HEK293 (cell line): ENCODE measurements around the gene ISCU.

Experiments
- CTCF ChIA-PET: fragments of 350-600 bp; formaldehyde crosslinking; extraction: SDS; loops from one replicate; lab custom pipeline; 2021; ENCODE audit warnings: antibody characterized with exemption; lab: Yijun Ruan, JAX
- POLR2A ChIA-PET: fragments of 300-600 bp; formaldehyde crosslinking; extraction: SDS; loops from one replicate; lab custom pipeline; 2020; ENCODE audit warnings: antibody characterized with exemption, inconsistent platforms; lab: Yijun Ruan, JAX
- H3K27ac ChIP-seq: fragments of 200-500 bp; sonication (Bioruptor generic); 2 replicates; pipeline ENCODE4 v1.5.1; 2014; ENCODE audit warnings: low read depth, low read length, control low read depth, inconsistent platforms; ENCODE audit errors: extremely low read depth
- H3K36me3 ChIP-seq, 2 experiments: fragments of 200-500 bp in 1 of 2; sonication (Bioruptor generic) in 1 of 2; 1 replicate in 1 of 2; 2 replicates in 1 of 2; pipeline ENCODE4 v1.5.1; 2014 to 2017; ENCODE audit warnings: inconsistent platforms in 2 of 2, low read length in 2 of 2; ENCODE audit not compliant: control insufficient read depth in 2 of 2, insufficient read depth in 1 of 2
- H3K4me1 ChIP-seq: fragments of 200-500 bp; sonication (Bioruptor generic); 2 replicates; pipeline ENCODE4 v1.5.1; 2014; ENCODE audit warnings: mild to moderate bottlenecking, low read length, inconsistent platforms; ENCODE audit not compliant: control insufficient read depth, insufficient read depth
- H3K4me3 ChIP-seq: 2 replicates; pipeline ENCODE4 v1.5.1; 2011; ENCODE audit warnings: low read depth, mild to moderate bottlenecking, control low read depth, low read length, moderate library complexity
- H3K9me3 ChIP-seq: fragments of 200-500 bp; sonication (Bioruptor generic); 2 replicates; pipeline ENCODE4 v1.5.1; 2014; ENCODE audit warnings: low read depth, low read length, inconsistent platforms; ENCODE audit not compliant: control insufficient read depth, insufficient read depth
- OSR2 ChIP-seq: fragments of 450-650 bp; formaldehyde crosslinking; IDR thresholded peaks from 2 replicates; pipeline ENCODE4 v1.5.1; 2016; ENCODE audit warnings: missing biosample characterization, missing genetic modification characterization
- PRDM6 ChIP-seq: fragments of 450-650 bp; formaldehyde crosslinking; IDR thresholded peaks from 2 replicates; pipeline ENCODE4 v1.5.1; 2017; ENCODE audit warnings: missing biosample characterization, missing genetic modification characterization
- SALL2 ChIP-seq: fragments of 450-650 bp; formaldehyde crosslinking; IDR thresholded peaks from 2 replicates; pipeline ENCODE4 v1.5.0; 2017; ENCODE audit warnings: missing biosample characterization, mild to moderate bottlenecking, missing genetic modification characterization, borderline replicate concordance
- SETDB1 ChIP-seq: IDR thresholded peaks from one replicate; pipeline ENCODE4 v1.6.1; 2017; ENCODE audit warnings: mild to moderate bottlenecking, low read length, moderate library complexity, mixed read lengths; ENCODE audit not compliant: insufficient read length
- SP2 ChIP-seq: fragments of 450-650 bp; formaldehyde crosslinking; IDR thresholded peaks from 2 replicates; pipeline ENCODE4 v1.5.1; 2016; ENCODE audit warnings: missing biosample characterization, missing genetic modification characterization
- TRIM28 ChIP-seq: IDR thresholded peaks from 2 replicates; pipeline ENCODE4 v1.6.1; 2011; ENCODE audit warnings: low read length, control low read depth, borderline replicate concordance
- WT1 ChIP-seq: fragments of 450-650 bp; formaldehyde crosslinking; IDR thresholded peaks from 2 replicates; pipeline ENCODE4 v1.5.1; 2016; ENCODE audit warnings: missing biosample characterization, missing genetic modification characterization
- ZBTB26 ChIP-seq: fragments of 450-650 bp; formaldehyde crosslinking; optimal IDR thresholded peaks from 2 replicates; pipeline ENCODE3; 2016; ENCODE audit warnings: missing biosample characterization, mild to moderate bottlenecking, missing genetic modification characterization
- ZEB2 ChIP-seq: fragments of 450-650 bp; formaldehyde crosslinking; IDR thresholded peaks from 2 replicates; pipeline ENCODE4 v1.5.1; 2016; ENCODE audit warnings: missing biosample characterization, missing genetic modification characterization
- ZNF10 ChIP-seq: fragments of 450-650 bp; formaldehyde crosslinking; IDR thresholded peaks from 2 replicates; pipeline ENCODE4 v1.5.1; 2017; ENCODE audit warnings: missing biosample characterization, missing genetic modification characterization
- ZNF16 ChIP-seq: fragments of 450-650 bp; formaldehyde crosslinking; IDR thresholded peaks from 2 replicates; pipeline ENCODE4 v1.5.1; 2016; ENCODE audit warnings: low read depth, missing biosample characterization, missing genetic modification characterization
- ZNF169 ChIP-seq: fragments of 450-650 bp; formaldehyde crosslinking; IDR thresholded peaks from 2 replicates; pipeline ENCODE4 v1.5.1; 2016; ENCODE audit warnings: missing biosample characterization, missing genetic modification characterization
- ZNF184 ChIP-seq: fragments of 450-650 bp; IDR thresholded peaks from 2 replicates; pipeline ENCODE4 v1.5.1; 2018; ENCODE audit warnings: missing biosample characterization, mild to moderate bottlenecking, missing genetic modification characterization
- ZNF202 ChIP-seq: fragments of 450-650 bp; formaldehyde crosslinking; IDR thresholded peaks from 2 replicates; pipeline ENCODE4 v1.5.1; 2016; ENCODE audit warnings: missing biosample characterization, missing genetic modification characterization, borderline replicate concordance
- ZNF280D ChIP-seq: fragments of 450-650 bp; formaldehyde crosslinking; IDR thresholded peaks from 2 replicates; pipeline ENCODE4 v1.5.1; 2016; ENCODE audit warnings: missing biosample characterization, missing genetic modification characterization
- ZNF292 ChIP-seq: fragments of 450-650 bp; formaldehyde crosslinking; IDR thresholded peaks from 2 replicates; pipeline ENCODE4 v1.5.1; 2016; ENCODE audit warnings: low read depth, missing biosample characterization, missing genetic modification characterization, borderline replicate concordance
- ZNF350 ChIP-seq: fragments of 450-650 bp; formaldehyde crosslinking; IDR thresholded peaks from 2 replicates; pipeline ENCODE4 v1.5.0; 2017; ENCODE audit warnings: missing biosample characterization, mild to moderate bottlenecking, missing genetic modification characterization
- ZNF398 ChIP-seq: fragments of 450-650 bp; formaldehyde crosslinking; IDR thresholded peaks from 2 replicates; pipeline ENCODE4 v1.5.1; 2017; ENCODE audit warnings: missing biosample characterization, missing genetic modification characterization
- ZNF423 ChIP-seq: fragments of 450-650 bp; formaldehyde crosslinking; IDR thresholded peaks from 2 replicates; pipeline ENCODE4 v1.5.1; 2016; ENCODE audit warnings: missing biosample characterization, missing genetic modification characterization
- ZNF426 ChIP-seq: fragments of 450-650 bp; formaldehyde crosslinking; IDR thresholded peaks from 2 replicates; pipeline ENCODE4 v1.5.1; 2017; ENCODE audit warnings: missing biosample characterization, missing genetic modification characterization, mild to moderate bottlenecking, inconsistent platforms, moderate library complexity
- ZNF548 ChIP-seq: fragments of 450-650 bp; formaldehyde crosslinking; IDR thresholded peaks from 2 replicates; pipeline ENCODE4 v1.5.1; 2016; ENCODE audit warnings: missing biosample characterization, missing genetic modification characterization
- ZNF596 ChIP-seq: fragments of 450-650 bp; IDR thresholded peaks from 2 replicates; pipeline ENCODE4 v1.5.0; 2018; ENCODE audit warnings: missing biosample characterization, mild to moderate bottlenecking, missing genetic modification characterization, moderate library complexity
- ZNF76 ChIP-seq: fragments of 450-650 bp; formaldehyde crosslinking; IDR thresholded peaks from 2 replicates; pipeline ENCODE4; 2016; ENCODE audit warnings: low read depth, missing biosample characterization, missing genetic modification characterization, borderline replicate concordance
- ZNF768 ChIP-seq: fragments of 450-650 bp; formaldehyde crosslinking; IDR thresholded peaks from 2 replicates; pipeline ENCODE4 v1.5.1; 2018; ENCODE audit warnings: missing biosample characterization, mild to moderate bottlenecking, missing genetic modification characterization
- ZNF776 ChIP-seq: fragments of 450-650 bp; formaldehyde crosslinking; IDR thresholded peaks from 2 replicates; pipeline ENCODE4 v1.5.0; 2017; ENCODE audit warnings: missing biosample characterization, missing genetic modification characterization, borderline replicate concordance
- ZNF785 ChIP-seq: fragments of 450-650 bp; formaldehyde crosslinking; IDR thresholded peaks from 2 replicates; pipeline ENCODE4 v1.5.1; 2016; ENCODE audit warnings: missing biosample characterization, missing genetic modification characterization

The ISCU gene

GRCh38 chr12:108614041-108614440 lies 51.6 kb downstream of the ISCU start:
- H3K9me3 ChIP-seq = no peaks in the 10 kb centered on the region
- POLR2A ChIA-PET = interaction anchor here (0.6 kb wide), 1 partner anchor 16 kb away, joined by 3 read pairs; the partner anchor contains the start of gene TMEM119
- H3K4me1 ChIP-seq = no peaks in the 10 kb centered on the region
- H3K4me3 ChIP-seq = no peak overlapping the region
- H3K36me3 ChIP-seq = no peaks in the 10 kb centered on the region
- CTCF ChIA-PET = no interaction called here
- H3K27ac ChIP-seq = no peak overlapping the region
- no peak for TF ChIP-seq ZNF776
- 0 out of 2 replicates have a peak, but pooled peaks have one; percentile 46 for TF ChIP-seq ZNF768 (tag by site-specific recombination)
- no peak for TF ChIP-seq ZNF548 (tag by site-specific recombination)
- TF ChIP-seq TRIM28 = no peak
- TF ChIP-seq PRDM6 (tag by site-specific recombination) = no peak
- no peak for TF ChIP-seq ZNF426
- no peak for TF ChIP-seq OSR2 (tag by site-specific recombination)

GRCh38 chr12:108614639-108615038 lies 52.2 kb downstream of the ISCU start:
- peak; percentile 79 for TF ChIP-seq ZNF16 (tag by site-specific recombination)
- TF ChIP-seq SETDB1 = no peak
- TF ChIP-seq ZNF280D = no peak
- no peak for TF ChIP-seq ZNF169
- TF ChIP-seq ZNF596 (tag by site-specific recombination) = no peak
- no peak for TF ChIP-seq ZBTB26 (tag by site-specific recombination)
- TF ChIP-seq ZNF423 = no peak
- ChIA-PET CTCF (interaction anchor here (7.2 kb wide), 1 partner anchor 46 kb away, joined by 160 read pairs; no protein-coding TSS in a partner anchor), POLR2A (no interaction called here)
- H3K27ac ChIP-seq = no peak overlapping the region
- no peak overlapping the region for H3K4me3 ChIP-seq
- H3K4me1 ChIP-seq = no peaks in the 10 kb centered on the region
- H3K9me3 ChIP-seq = no peaks in the 10 kb centered on the region
- H3K36me3 ChIP-seq = no peaks in the 10 kb centered on the region

- CTCF ChIA-PET = interaction anchor here (0.9 to 7.2 kb wide), 5 partner anchors 15 to 187 kb away, joined by 3 to 160 read pairs (median 11); no protein-coding TSS in a partner anchor
- Histone ChIP-seq H3K36me3 (no peaks in the 10 kb centered on the region), H3K4me3 (no peak overlapping the region), H3K4me1 (no peaks in the 10 kb centered on the region), H3K27ac (no peak overlapping the region), H3K9me3 (no peaks in the 10 kb centered on the region)
- POLR2A ChIA-PET = no interaction called here
- TF ChIP-seq ZNF350 (tag by site-specific recombination) (no peak), ZNF423 (no peak), WT1 (tag by site-specific recombination) (no peak), ZNF184 (peak; percentile 100), ZEB2 (no peak), ZNF202 (tag by site-specific recombination) (no peak), ZNF785 (tag by site-specific recombination) (no peak), SP2 (tag by site-specific recombination) (no peak), ZNF292 (tag by site-specific recombination) (no peak), ZNF76 (tag by site-specific recombination) (no peak), SALL2 (tag by site-specific recombination) (no peak), ZNF10 (tag by site-specific recombination) (no peak), ZNF398 (tag by site-specific recombination) (no peak)
Observed at GRCh38 chr12:108615918-108616317, 53.5 kb downstream of the ISCU start.
